Fibroblast of skin of left quadriceps (primary cell): ENCODE data around the gene C16orf54.
"Not testable (repeated sequence)": the region's sequence is repeated elsewhere in the genome, so short reads cannot be mapped to it uniquely, and the experiment has no call there.

Experiments
- DNase-seq, 2 experiments: peaks; one replicate each; pipeline ENCODE4 v3.0.0-alpha.2; 2013; ENCODE audit warnings: low read depth in 2 of 2

C16orf54 gene

DNA sequence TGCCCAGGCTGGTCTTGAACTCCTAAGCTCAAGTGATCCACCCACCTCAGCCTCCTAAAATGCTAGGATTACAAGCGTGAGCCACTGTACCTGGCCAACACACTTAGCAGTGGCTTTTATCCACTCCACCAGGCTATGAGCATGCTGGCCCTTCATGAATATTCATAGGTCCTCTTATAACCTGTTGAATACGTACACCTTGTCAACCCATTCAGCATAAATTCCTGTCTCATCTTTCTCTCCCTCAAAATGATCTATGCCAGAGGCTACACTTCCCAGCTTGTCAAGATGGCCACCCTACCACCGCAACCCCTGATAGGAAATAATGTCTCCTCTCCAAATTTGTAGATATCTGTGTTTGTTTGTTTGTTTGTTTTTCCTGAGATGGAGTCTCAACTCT is 21.3 kb upstream of the C16orf54 start:
- DNase-seq, result no peak

DNA sequence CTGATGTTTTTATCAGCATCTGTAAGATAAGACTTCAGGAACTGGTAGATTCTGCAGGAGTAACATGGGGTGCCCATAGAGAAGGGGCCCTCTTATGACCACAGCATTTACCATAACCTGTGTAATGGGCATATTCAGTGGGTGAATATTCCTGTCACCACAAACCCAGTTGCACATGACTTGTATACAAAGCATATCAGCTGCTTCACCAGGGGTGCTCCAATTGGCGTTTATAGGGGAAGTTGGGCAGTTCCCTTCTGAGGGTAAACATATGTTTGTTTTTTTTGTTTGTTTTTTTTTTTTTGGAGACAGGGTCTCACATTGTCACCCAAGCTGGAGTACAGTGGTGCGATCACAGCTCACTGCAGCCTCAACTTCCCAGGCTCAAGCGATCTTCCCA is 20.8 kb upstream of the C16orf54 start:
- DNase-seq, result no peak

DNA sequence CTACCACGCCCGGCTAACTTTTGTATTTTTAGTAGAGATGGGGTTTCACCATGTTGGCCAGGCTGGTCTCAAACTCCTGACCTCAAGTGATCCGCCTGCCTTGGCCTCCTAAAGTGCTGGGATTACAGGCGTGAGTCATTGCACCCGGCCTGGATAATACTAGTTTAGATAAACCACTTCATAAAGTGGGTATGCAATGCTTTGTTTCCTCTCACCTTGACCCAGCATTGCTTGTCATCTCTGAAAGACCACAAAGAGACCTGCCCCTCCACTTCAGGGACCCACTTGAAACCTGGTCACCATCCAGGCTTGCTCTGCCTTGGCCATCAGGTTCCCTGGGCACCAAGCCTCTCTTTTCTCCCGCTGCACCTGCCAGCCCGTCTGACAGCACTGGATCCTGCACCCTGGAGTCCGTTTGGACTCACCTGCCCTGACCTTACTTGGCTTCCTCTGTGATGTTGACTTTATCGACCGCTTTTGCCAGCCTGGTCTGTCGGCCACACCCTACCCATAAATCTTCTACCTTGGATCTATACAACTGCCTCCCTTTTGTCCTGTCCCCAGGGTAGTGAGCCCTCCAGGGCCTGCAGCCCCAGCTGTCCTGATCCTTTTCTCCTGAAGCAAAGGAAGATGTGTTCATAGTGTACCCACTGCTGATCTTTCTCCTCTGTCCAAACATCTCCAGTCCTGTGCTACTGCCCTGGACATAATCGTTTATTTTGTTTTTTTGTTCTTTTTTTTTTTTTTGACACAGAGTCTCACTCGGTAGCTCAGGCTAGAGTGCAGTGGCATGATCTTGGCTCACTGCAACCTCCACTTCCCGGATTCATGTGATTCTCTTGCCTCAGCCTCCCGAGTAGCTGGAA is 19.6 kb upstream of the C16orf54 start:
- DNase-seq, result no peak

DNA sequence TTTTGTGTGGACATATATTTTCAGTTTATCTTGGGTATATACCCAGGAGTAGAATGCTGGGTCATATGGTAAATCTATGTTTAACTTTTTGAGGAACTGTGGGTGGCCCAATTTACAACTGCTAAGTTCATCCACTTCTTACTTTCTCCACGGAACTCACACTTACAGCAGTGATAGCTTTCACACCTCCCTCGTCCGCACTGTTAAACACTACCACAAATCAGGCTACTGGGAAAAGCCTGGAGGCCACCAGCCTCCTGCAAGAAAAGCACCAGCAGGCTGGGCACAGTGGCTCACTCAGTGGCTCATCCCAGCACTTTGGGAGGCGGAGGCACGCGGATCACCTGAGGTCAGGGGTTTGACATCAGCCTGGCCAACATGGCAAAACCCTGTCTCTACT is 17.5 kb upstream of the C16orf54 start:
- DNase-seq, result no peak

DNA sequence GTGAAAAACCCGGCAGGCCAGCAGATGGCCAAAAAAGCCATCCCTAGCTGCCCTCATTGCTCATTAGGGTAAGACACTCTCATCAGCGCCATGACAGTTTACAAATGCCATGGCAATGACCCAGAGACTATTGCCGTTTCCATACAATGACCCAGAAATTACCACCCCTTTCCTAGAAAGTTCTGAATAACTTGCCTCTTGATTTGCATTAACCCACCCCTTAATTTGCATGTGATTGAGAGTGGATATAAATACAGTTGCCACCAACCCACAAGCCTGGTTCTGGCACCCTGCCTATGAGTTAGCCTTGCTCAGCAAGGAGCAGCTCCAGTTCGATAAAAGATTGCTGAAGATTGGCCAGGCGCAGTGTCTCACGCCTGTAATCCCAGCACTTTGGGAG is 16.1 kb upstream of the C16orf54 start:
- no peak for DNase-seq

DNA sequence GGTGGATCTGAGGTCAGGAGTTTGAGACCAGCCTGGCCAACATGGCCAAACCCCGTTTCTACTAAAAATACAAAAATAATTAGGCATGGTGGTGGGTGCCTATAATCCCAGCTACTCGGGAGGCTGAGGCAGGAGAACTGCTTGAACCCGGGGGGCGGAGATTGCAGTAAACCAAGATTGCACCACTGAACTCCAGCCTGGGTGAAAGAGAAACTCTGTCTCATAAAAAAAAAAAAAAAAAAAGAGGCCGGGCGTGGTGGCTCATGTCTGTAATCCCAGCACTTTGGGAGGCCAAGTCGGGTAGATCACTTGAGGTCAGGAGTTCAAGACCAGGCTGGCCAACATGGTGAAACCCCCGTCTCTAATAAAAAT is 15.5 kb upstream of the C16orf54 start:
- not testable (repeated sequence) for DNase-seq

DNA sequence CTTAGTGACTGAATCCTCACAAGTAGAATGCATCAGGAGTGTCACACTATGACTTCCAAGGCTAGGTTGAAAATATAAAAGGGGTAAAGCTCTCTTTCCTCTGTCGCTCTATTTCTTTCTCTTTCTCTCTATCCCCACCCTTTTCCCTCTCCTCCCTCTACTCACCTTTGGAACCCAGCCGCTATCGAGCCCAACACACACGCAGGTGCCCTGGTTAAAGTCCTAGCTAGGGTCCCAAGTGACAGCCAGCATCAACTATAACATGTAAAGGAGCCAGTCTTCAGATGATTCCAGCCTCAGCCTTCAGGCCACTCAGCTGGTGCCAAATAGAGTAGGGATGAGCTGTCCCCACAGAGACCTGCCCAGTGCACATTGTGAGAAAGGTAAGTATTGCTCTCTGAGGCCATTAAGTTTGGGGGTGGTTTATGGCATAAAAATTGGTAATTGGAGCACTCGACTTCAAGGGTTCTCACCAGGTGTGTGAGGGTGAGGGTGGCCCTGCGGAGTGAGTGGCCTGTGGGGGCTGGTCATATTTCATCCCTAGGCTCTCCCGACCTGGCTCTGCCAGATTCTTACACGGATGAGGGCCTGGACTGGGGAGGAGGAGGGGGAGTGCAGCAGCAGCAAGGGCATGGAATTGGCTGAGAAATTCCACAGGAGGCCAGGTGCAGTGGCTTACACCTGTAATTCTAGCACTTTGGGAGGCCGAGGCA is 14.9 kb upstream of the C16orf54 start:
- no peak for DNase-seq

DNA sequence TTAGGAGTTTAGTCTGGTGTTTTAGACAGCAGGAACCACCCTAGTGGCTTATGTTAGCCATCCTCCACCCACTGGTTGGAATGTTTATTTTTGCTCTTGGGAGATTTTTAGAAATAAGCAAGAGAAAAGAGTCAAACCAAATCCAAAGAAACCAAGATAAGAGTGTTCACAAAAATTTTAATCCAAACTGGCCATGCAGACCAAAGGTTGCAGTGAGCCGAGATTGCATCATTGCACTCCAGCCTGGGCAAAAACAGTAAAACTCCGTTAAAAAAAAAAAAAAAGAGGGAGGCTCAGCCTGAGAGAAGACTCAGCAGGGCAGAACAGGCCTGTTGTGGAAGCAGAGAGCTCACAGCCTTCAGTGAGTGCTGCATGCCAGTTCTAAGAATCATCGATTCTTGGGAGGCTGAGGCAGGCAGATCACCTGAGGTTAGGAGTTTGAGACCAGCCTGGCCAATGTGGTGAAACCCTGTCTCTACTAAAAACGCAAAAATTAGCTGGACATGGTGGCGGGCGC is 12.2 kb upstream of the C16orf54 start:
- DNase-seq, result peak in 1 of 2 experiments; percentile 12

DNA sequence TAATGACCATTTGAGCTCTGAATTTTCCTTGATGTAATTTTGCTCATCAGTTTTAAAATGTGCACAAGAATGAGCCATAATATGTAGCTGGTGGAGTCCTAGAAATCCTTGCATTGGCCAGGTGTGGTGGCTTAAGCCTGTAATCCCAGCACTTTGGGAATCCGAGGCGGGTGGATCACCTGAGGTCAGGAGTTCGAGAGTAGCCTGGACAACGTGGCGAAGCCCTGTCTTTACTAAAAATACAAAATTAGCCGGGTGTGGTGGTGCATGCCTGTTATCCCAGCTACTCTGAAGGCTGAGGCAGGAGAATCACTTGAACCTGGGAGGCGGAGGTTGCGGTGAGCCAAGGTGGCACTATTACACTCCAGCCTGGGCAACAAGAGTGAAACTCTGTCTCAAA is 11.3 kb upstream of the C16orf54 start:
- DNase-seq, result not testable (repeated sequence)

DNA sequence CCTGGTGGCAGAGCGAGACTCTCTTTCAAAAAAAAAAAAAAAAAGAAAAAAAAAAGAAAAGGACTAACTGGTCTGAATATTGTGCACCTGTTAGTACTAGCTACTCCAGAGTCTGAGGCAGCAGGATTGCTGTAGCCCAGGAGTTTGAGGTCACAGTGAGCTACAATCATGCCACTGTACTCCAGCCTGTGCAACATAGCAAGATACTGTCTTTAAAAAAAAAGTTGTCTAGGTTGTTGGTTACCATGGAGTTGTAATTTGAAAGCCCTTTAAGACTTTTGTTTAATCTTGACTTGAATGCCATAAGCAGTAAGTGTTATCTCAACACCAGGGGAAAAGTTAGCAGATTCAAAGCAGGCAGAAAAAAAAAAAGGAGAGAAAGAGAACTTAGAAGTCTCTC is 10.9 kb upstream of the C16orf54 start:
- DNase-seq, result no peak

DNA sequence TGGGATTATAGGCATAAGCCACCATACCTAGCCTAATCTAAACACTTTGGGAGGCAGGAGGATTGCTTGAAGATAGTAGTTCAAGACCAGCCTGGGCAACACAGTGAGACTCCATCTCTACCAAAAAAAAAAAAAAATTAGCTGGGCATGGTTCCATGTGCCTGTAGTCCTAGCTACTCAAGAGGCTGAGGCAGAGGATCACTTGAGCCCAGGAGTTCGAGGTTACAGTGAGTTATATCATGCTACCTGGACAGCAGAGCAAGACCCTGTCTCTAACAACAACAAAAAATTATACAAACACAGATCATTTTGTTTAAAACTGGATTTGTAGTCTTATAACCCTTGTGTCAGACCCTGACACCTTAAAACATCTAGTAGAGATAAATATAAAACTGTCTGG is 7.7 kb upstream of the C16orf54 start:
- DNase-seq, result no peak

DNA sequence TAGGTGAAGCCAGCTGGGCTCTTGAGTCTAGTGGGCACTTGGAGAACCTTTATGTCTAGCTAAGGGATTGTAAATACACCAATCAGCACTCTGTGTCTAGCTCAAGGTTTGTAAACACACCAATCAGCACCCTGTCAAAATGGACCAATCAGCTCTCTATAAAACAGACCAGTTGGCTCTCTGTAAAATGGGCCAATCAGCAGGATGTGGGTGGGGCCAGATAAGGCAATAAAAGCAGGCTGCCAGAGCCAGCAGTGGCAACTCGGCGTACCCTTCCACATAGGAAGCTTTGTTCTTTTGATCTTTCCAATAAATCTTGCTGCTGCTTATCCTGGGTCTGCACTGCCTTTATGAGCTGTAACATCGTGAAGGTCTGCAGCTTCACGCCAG is 3.0 kb upstream of the C16orf54 start:
- DNase-seq, result not testable (repeated sequence)

DNA sequence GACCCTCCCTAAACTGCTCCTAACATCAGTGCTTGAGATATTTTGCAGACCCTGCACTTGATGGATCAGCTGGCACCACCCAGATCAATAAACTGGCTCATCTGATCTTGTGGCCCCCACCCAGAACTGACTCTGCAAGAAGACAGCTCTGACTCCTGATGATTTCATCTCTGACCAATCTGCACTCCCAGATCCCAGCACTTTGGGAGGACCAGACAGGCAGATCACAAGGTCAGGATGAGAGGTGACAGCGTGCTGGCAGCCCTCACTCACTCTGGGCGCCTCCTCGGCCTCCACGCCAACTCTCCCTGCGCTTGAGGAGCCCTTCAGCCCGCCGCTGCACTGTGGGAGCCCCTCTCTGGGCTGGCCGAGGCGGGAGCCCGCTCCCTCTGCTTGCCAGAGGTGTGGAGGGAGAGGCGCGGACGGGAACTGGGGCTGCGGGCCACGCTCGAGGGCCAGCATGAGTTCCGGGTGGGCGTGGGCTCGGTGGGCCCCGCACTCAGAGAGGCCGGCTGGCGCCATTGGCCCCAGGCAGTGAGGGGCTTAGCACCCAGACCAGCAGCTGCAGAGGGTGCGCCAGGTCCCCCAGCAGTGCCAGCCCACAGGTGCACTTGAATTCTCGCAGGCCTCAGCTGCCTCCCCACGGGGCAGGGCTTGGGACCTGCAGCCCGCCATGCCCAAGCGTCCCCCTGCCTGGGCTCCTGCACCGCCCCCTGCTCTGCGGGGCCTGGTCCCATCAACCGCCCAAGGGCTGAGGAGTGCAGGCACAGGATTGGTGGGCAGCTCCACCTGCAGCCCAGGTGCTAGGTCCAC is 2.4 kb upstream of the C16orf54 start:
- DNase-seq, result no peak

DNA sequence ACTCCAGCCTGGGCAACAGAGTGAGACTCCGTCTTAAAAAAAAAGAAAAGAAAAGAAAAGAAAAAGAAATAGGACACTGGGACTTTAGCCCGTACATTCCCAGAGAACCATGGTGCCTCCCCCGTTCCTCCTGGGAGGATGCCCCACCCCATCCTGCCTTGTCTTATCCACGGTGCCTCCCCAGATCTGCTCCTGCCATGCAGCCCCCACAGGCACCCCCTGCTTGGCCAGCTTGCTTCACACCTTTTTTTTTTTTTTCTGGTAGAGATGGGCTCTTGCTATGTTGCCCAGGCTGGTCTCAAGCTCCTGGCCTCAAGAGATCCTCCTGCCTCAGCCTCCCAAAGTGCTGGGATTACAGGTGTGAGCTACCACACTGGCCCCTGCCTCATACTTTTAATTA is 728 bp upstream of the C16orf54 start:
- not testable (repeated sequence) for DNase-seq

DNA sequence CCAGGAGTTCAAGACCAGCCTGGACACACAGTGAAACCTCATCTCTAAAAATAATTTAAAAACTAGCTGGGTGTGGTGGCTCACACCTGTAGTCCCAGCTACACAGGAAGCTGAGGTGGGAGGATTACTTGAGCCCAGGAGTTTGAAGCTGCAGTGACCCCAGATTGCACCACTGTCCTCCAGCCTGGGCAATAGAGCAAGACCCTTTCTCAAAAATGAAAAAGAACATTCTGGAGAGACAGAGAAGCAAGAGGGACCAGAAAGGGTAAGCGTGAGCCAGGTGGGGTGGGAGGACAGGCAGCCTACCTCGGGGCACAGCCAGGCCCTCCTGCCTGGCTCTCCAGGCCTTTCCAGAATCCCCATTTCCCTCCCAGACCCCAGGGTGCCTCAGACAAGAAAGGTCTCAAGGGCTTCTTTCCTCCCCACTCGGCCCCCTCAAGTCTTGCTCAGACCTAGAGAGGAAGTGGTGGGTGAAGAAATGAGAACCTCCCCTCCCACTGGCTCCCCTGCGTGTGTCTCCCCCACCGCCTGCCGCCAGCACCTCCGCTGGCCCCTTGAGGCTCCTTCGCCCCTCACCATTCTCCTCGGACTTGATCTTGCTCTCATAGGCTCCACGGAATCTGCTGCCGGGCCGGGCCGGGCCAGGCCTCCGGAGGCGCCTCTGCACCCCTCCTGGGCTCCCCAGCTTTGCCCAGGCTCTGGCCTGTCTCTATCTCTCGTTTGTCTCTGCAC is 503 bp downstream of the C16orf54 start:
- no peak for DNase-seq

DNA sequence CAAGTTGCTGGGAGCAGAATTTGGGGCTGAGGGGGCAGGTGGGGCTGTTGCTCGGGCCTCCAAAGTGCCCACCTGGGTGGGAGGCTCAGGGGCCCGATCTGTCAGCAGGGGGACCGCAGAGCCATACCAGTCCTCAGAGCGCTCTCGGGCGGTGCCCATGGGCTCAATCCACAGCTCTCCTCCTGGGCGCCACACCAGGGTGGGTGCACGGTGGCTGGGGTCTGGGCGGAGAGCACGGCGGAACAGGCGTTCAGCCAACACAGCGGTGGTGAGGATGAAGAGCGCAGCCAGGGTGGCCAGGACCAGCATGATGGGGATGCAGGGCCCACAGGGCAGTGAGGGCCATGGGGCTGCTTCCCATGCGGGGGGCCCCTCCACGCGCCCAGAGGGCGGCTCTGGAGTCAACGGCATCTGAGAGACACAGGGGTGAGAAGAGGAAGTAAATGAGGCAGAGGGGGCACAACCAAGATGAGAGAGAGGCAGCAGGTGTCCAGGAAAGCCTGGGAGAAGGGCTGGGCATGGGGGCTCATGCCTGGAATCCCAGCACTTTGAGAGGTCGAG is 1.2 kb downstream of the C16orf54 start:
- no peak for DNase-seq

DNA sequence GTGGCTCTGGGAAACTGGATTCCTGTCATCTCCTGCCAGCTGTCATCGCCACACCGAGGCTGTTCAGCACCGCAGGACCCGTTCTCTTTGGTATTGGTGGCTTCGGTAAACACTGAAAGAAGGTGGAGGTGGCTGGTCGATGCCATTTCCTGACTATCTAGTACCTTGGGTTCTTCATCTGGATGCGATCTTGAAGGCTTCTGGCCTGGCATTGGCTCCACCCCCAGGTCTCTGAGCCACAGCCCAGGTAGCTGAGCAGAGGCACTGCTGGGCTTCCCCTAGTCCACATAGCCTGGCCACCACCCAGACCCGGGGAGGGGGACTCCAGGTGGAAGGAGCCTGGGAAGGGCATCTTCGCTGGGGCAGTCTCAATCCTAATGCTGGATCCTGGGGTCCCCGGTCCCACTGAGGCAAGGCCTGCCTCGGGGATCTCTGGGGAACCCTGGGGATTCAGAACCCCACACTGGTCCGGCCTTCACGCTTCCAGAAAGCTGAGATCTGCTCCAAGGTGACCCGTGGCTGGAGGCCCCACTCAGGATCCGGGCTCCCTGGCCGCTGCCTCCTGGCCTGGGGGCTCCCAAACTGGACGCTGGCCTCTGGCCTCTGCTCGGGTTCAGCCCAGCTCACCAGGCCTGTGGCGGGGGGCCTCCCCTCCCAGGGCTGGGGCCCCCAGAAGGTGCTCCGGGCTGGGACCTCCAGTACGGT is 1.8 kb downstream of the C16orf54 start:
- no peak for DNase-seq

DNA sequence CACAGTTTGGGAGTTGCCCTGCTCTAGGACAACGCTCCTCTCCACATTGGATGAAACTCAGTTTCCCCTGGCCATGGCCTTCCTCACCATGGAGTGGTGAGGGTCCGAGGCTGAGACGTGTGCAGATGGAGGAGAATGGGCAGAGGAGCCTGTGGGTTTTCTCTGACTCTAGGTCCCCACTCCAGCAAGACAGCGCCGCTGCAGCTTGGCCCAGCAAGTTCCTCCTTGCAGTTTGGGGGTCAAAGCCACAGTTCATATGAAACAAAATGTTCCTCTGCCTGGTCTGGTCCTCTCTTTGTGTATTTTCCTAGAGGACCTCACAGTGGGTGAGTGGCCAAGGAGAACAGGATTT is 2.3 kb downstream of the C16orf54 start:
- no peak for DNase-seq

DNA sequence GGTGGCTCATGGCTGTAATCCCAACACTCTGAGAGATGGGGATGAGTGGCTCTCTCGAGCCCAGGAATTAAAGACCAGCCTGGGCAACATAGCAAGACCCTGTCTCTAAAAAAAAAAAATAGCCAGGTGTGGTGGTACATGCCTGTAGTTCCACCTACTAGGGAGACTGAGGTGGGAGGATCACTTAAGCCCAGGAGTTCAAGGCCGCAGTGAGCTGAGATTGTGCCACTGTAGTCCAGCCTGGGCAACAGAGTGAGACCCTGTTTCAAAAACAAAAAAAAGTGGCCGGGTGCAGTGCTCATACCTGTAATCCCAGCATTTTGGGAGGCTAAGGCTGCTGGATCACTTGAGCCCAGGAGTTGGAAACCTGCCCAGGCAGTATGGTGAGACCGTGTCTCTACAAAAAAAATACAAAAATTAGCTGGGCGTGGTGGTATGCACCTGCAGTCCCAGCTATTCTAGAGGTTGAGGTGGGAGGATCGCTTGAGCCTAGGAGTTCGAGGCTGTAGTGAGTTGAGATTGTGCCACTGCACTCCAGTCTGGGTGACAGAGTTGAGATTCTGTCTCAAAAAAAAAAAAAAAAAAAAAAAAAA is 3.0 kb downstream of the C16orf54 start:
- no peak for DNase-seq

DNA sequence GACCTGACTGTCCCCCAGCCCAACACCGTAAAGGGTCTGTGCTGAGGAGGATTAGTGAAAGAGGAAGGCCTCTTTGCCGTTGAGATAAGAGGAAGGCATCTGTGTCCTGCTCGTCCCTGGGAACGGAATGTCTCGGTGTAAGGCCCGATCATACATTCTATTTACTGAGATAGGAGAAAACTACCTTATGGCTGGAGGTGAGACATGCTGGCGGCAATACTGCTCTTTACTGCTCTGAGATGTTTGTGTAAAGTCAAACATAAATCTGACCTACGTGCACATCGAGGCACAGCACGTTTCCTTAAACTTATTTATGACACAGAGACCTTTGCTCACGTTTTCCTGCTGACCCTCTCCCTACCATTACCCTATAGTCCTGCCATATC is 5.2 kb downstream of the C16orf54 start:
- DNase-seq, result not testable (repeated sequence)
